Measurements from ENCODE around the gene WNT10A. TPM values are rescaled to one million over a fixed set of nuclear protein-coding genes. Genes with fewer than 3 reads are reported as not detected.
A peak's percentile ranks its signal among the peaks of the same experiment; 100 is the strongest.

Gene WNT10A
- total RNA-seq, 1 experiment from 2014 or later: 0.47 TPM

GRCh38 chr2:218898109-218898878 is 17.6 kb downstream of the WNT10A start:
- Histone ChIP-seq H3K36me3 (ENCODE audit: insufficient read depth, low read length, poor library complexity, severe bottlenecking) (no peaks in the 10 kb centered on the region), H3K4me3 (ENCODE audit: low read depth, low read length, poor library complexity, severe bottlenecking) (no peak overlapping the region), H3K27ac (ENCODE audit: low read depth, low read length, poor library complexity, severe bottlenecking) (no peak overlapping the region), H3K4me1 (ENCODE audit: insufficient read depth, low read length, poor library complexity, severe bottlenecking) (peaks cover 22% of the 10 kb centered on the region), H3K27me3 (replicated peaks; ENCODE audit: insufficient read depth, low read depth, low read length, poor library complexity) (peaks cover 38% of the 10 kb centered on the region), H3K9me3 (ENCODE audit: low read depth, low read length, poor library complexity, severe bottlenecking) (no peaks in the 10 kb centered on the region)
- intact Hi-C loops (cut with micrococcal nuclease; ENCODE audit: unreplicated experiment): loop anchor here (1.0 to 2.0 kb wide), 2 partner anchors 22 to 45 kb away; no protein-coding TSS in a partner anchor
- DNase-seq (ENCODE audit: low spot score): peak; percentile 73
- BruUV-seq (replicated peaks): no TSS peak
- TF ChIP-seq, protein P1, sequence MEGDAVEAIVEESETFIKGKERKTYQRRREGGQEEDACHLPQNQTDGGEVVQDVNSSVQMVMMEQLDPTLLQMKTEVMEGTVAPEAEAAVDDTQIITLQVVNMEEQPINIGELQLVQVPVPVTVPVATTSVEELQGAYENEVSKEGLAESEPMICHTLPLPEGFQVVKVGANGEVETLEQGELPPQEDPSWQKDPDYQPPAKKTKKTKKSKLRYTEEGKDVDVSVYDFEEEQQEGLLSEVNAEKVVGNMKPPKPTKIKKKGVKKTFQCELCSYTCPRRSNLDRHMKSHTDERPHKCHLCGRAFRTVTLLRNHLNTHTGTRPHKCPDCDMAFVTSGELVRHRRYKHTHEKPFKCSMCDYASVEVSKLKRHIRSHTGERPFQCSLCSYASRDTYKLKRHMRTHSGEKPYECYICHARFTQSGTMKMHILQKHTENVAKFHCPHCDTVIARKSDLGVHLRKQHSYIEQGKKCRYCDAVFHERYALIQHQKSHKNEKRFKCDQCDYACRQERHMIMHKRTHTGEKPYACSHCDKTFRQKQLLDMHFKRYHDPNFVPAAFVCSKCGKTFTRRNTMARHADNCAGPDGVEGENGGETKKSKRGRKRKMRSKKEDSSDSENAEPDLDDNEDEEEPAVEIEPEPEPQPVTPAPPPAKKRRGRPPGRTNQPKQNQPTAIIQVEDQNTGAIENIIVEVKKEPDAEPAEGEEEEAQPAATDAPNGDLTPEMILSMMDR (conservative IDR thresholded peaks at IDR 0.05; ENCODE audit: low read depth, low read length): peak; percentile 98
- no peak for TF ChIP-seq EZH2 (IDR thresholded peaks at IDR 0.05; ENCODE audit: borderline replicate concordance, low read depth, low read length, poor library complexity, severe bottlenecking)
- POLR2A ChIA-PET (ENCODE audit: low non-redundant PET): interaction anchor here (0.9 kb wide), 1 partner anchor 66 kb away, joined by 4 read pairs; no protein-coding TSS in a partner anchor
- CTCF ChIA-PET: interaction anchor here (0.5 to 4.3 kb wide), 10 partner anchors 10 to 949 kb away, joined by 3 to 54 read pairs (median 6); partner anchors contain the start of gene WNT10A

DNA sequence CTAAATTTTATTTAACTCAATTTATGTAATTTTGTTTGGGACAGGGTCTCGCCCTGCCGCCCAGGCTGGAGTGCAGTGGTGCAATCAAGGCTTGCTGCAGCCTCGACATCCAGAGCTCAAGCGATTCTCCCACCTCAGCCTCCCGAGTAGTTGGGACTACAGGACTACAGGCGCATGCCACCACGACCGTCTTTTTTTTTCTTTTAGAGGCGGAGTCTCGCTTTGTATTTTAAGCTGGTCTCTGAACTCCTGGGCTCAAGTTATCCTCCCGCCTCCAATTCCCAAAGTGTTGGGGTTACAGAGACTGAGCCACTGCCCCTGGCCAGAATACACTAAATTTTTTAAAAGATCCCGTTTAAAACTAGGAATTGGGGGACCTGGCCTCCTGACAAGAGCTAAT is 18.5 kb downstream of the WNT10A start:
- CTCF ChIA-PET: interaction anchor here (1.5 to 4.3 kb wide), 2 partner anchors 11 to 22 kb away, joined by 4 to 54 read pairs; no protein-coding TSS in a partner anchor
- POLR2A ChIA-PET (ENCODE audit: low non-redundant PET): no interaction called here
- Histone ChIP-seq H3K27ac (ENCODE audit: low read depth, low read length, poor library complexity, severe bottlenecking) (no peak overlapping the region), H3K27me3 (replicated peaks; ENCODE audit: insufficient read depth, low read depth, low read length, poor library complexity) (peaks cover 38% of the 10 kb centered on the region), H3K36me3 (ENCODE audit: insufficient read depth, low read length, poor library complexity, severe bottlenecking) (no peaks in the 10 kb centered on the region), H3K4me3 (ENCODE audit: low read depth, low read length, poor library complexity, severe bottlenecking) (no peak overlapping the region), H3K9me3 (ENCODE audit: low read depth, low read length, poor library complexity, severe bottlenecking) (no peaks in the 10 kb centered on the region), H3K4me1 (ENCODE audit: insufficient read depth, low read length, poor library complexity, severe bottlenecking) (peaks cover 18% of the 10 kb centered on the region)
- DNase-seq (ENCODE audit: low spot score): no peak
- TF ChIP-seq, protein P1 (conservative IDR thresholded peaks at IDR 0.05; ENCODE audit: low read depth, low read length): no peak
- TF ChIP-seq EZH2 (IDR thresholded peaks at IDR 0.05; ENCODE audit: borderline replicate concordance, low read depth, low read length, poor library complexity, severe bottlenecking): no peak
- intact Hi-C loops (cut with micrococcal nuclease; ENCODE audit: unreplicated experiment): loop anchor here (2.0 kb wide), 1 partner anchor 46 kb away; no protein-coding TSS in a partner anchor
- BruUV-seq (replicated peaks): no TSS peak

- CTCF ChIA-PET: no interaction called here
- BruUV-seq (replicated peaks): no TSS peak
- no peak for DNase-seq (ENCODE audit: low spot score)
- Histone ChIP-seq H3K27ac (ENCODE audit: low read depth, low read length, poor library complexity, severe bottlenecking) (no peak overlapping the region), H3K9me3 (ENCODE audit: low read depth, low read length, poor library complexity, severe bottlenecking) (no peaks in the 10 kb centered on the region), H3K27me3 (replicated peaks; ENCODE audit: insufficient read depth, low read depth, low read length, poor library complexity) (peaks cover 30% of the 10 kb centered on the region), H3K36me3 (ENCODE audit: insufficient read depth, low read length, poor library complexity, severe bottlenecking) (no peaks in the 10 kb centered on the region), H3K4me3 (ENCODE audit: low read depth, low read length, poor library complexity, severe bottlenecking) (no peak overlapping the region), H3K4me1 (ENCODE audit: insufficient read depth, low read length, poor library complexity, severe bottlenecking) (peaks cover 7% of the 10 kb centered on the region)
- POLR2A ChIA-PET (ENCODE audit: low non-redundant PET): no interaction called here
- TF ChIP-seq, protein P1 (conservative IDR thresholded peaks at IDR 0.05; ENCODE audit: low read depth, low read length): no peak
- no peak for TF ChIP-seq EZH2 (IDR thresholded peaks at IDR 0.05; ENCODE audit: borderline replicate concordance, low read depth, low read length, poor library complexity, severe bottlenecking)
- intact Hi-C loops (cut with micrococcal nuclease; ENCODE audit: unreplicated experiment): no loop called here
These were observed 21.8 kb downstream of the WNT10A start for GRCh38 chr2:218902427-218902826.

All from A673 (cell line).